HG03139 (cell line): ENCODE results near the gene PLPP4.
"Not testable (repeated sequence)": the region's sequence is repeated elsewhere in the genome, so short reads cannot be mapped to it uniquely, and the experiment has no call there.

Experiments
- ATAC-seq: cut with Tn5 transposase; IDR thresholded peaks from one replicate; pipeline ENCODE4 v1.9.1; 2021; ENCODE audit not compliant: unreplicated experiment

Gene PLPP4

GRCh38 chr10:120485946-120486345 is 28.9 kb downstream of the PLPP4 start:
- ATAC-seq = no peak

GRCh38 chr10:120486671-120487205 is 29.7 kb downstream of the PLPP4 start:
- no peak for ATAC-seq

- ATAC-seq = no peak
Observed at GRCh38 chr10:120490288-120490687, 33.3 kb downstream of the PLPP4 start.

- ATAC-seq = no peak
Observed at GRCh38 chr10:120492346-120492745, 35.3 kb downstream of the PLPP4 start.

GRCh38 chr10:120493411-120494312 is 36.6 kb downstream of the PLPP4 start:
- ATAC-seq = peak; percentile 53

GRCh38 chr10:120494313-120494710 is 37.3 kb downstream of the PLPP4 start:
- ATAC-seq = peak; percentile 18

- ATAC-seq = no peak
Observed at GRCh38 chr10:120495226-120496009, 38.4 kb downstream of the PLPP4 start.

GRCh38 chr10:120499883-120500282 is 42.9 kb downstream of the PLPP4 start:
- ATAC-seq = no peak

- ATAC-seq = no peak
Observed at GRCh38 chr10:120503689-120504088, 46.7 kb downstream of the PLPP4 start.

GRCh38 chr10:120504227-120504626 is 47.2 kb downstream of the PLPP4 start:
- ATAC-seq = not testable (repeated sequence)

- ATAC-seq = no peak
Observed at GRCh38 chr10:120505056-120505455, 48.0 kb downstream of the PLPP4 start.

- no peak for ATAC-seq
Observed at GRCh38 chr10:120505866-120506265, 48.8 kb downstream of the PLPP4 start.

GRCh38 chr10:120506674-120507073 is 49.6 kb downstream of the PLPP4 start:
- no peak for ATAC-seq

- no peak for ATAC-seq
Observed at GRCh38 chr10:120507175-120507574, 50.1 kb downstream of the PLPP4 start.

- ATAC-seq = no peak
Observed at GRCh38 chr10:120507651-120508050, 50.6 kb downstream of the PLPP4 start.

GRCh38 chr10:120508393-120508792 is 51.4 kb downstream of the PLPP4 start:
- ATAC-seq = no peak

GRCh38 chr10:120508966-120509365 is 51.9 kb downstream of the PLPP4 start:
- no peak for ATAC-seq

GRCh38 chr10:120511165-120511564 is 54.1 kb downstream of the PLPP4 start:
- no peak for ATAC-seq

- ATAC-seq = no peak
Observed at GRCh38 chr10:120513307-120513796, 56.3 kb downstream of the PLPP4 start.

GRCh38 chr10:120514035-120514620 is 57.1 kb downstream of the PLPP4 start:
- no peak for ATAC-seq

- ATAC-seq = no peak
Observed at GRCh38 chr10:120514959-120515358, 57.9 kb downstream of the PLPP4 start.
